Activated CD4-positive, alpha-beta T cell treated with anti-CD3 and anti-CD28 coated beads for 1 hour (primary cell): ENCODE measurements around the gene FLVCR1.
A peak's percentile ranks its signal among the peaks of the same experiment; 100 is the strongest.
"Not testable (repeated sequence)": the region's sequence is repeated elsewhere in the genome, so short reads cannot be mapped to it uniquely, and the experiment has no call there.

Experiments used
- DNase-seq: peaks from one replicate; pipeline ENCODE4 v3.0.0-alpha.2; 2020

The FLVCR1 gene

GRCh38 chr1:212857992-212858460 lies at the start of gene FLVCR1:
Gene FLVCR1 (plus strand): TSS chr1:212858275. CDS start chr1:212858453, 178 bp downstream.
- peak; percentile 77 for DNase-seq

GRCh38 chr1:212814537-212815334 lies 43.3 kb upstream of the FLVCR1 start:
- DNase-seq = no peak

- DNase-seq = no peak
Measured at GRCh38 chr1:212816567-212817278, 41.4 kb upstream of the FLVCR1 start.

GRCh38 chr1:212819726-212820125 lies 38.3 kb upstream of the FLVCR1 start:
- no peak for DNase-seq

- DNase-seq = no peak
Measured at GRCh38 chr1:212820969-212821368, 37.1 kb upstream of the FLVCR1 start.

GRCh38 chr1:212822956-212823355 lies 35.1 kb upstream of the FLVCR1 start:
- DNase-seq = no peak

- no peak for DNase-seq
Measured at GRCh38 chr1:212824201-212824600, 33.9 kb upstream of the FLVCR1 start.

DNA sequence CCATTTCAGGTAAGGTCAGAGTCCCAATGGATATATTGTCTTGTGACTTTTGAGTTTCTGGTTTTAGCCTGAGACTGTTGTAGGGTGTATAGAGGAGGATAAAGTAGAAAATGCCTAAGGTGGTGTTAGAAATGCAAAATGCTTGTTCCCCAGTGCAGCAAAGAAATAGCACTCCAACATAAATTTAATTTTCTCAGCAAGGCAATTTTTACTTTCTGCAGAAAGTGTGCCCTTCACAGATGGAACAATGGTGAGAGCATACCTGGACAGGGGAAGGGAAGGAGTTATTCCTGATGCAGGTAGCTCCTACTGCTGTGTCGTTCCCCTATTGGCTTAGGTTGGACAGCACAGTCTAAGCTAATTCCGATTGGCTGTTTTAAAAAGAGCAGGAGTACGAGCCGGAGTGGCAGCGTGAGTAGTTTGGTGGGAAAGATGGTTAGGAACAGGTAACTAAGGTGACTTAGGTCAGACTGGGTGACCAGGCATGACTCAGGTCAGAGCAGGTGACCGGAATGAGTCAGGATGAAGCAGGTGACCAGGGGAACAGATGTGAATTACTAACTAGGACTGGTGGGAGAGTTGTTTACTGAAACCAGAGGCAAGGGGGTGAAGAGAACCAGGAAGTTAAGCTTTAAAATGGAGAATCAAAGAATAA lies 32.1 kb upstream of the FLVCR1 start:
- DNase-seq = no peak

GRCh38 chr1:212827171-212827776 lies 30.8 kb upstream of the FLVCR1 start:
- DNase-seq = no peak

DNA sequence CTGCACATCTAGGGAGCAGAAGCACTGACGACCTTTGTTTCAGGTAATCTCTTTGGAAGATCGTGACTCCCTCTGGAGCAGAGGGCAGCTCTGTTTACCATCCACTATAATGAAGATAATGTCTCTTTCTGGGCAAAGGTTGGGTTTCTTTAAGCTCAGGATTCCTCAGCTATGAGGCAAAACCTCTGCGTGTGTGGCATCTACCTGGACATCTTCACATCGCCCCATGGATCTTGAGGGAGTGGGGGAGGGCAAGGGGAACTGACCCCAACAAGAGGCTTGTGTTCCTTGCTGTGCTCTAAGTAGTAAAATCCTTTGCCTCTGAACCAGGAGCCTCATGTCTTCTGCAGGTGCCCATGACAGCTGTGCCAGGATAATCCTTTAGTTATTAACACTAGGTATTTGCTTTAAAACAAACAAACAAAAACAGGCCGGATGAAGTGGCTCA lies 30.2 kb upstream of the FLVCR1 start:
- no peak for DNase-seq

DNA sequence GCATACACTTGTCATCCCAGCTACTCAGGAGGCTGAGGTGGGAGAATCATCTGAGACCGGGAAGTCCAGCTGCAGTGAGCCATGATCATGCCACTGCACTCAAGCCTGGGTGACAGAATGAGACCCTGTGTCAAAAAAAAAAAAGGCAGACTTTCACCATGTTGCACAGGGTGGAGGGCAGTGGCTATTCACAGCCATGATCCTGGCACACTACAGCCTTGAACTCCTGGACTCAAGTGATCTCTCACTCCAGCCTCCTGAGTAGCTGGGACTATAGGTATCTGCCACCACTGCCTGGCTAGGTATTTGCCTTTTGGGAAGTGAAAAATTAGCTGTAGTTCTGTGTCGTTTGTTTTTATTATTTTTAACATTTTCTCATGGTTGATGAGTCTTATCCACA lies 29.7 kb upstream of the FLVCR1 start:
- DNase-seq = no peak

GRCh38 chr1:212833211-212834207 lies 24.6 kb upstream of the FLVCR1 start:
- not testable (repeated sequence) for DNase-seq

- no peak for DNase-seq
Measured at GRCh38 chr1:212838145-212838544, 19.9 kb upstream of the FLVCR1 start.

GRCh38 chr1:212844521-212844920 lies 13.6 kb upstream of the FLVCR1 start:
- not testable (repeated sequence) for DNase-seq

DNA sequence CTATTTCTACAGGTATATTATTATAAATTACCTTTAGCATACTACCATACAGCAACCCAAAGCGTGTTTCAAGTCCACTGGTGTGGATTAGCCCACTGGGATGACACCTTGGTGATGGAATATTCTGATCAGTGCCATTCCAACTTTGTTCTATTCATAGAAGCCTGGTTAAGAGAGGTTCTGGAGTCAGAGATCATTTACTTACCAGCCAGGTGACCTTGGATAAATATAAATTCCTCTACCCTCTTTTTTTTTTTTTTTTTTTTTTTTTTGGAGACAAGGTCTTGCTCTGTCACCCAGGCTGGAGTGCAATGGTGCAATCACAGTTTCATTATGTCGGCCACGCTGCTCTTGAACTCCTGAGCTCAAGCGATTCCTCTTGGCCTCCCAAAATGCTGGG lies 10.5 kb upstream of the FLVCR1 start, which contains the start of gene SPATA45:
TSS of gene SPATA45 (minus strand) at position 101 of the 400 bp plus-strand sequence. CDS start 11,500 bp downstream, outside the sequence.
- DNase-seq = no peak

GRCh38 chr1:212852105-212852688 lies 5.9 kb upstream of the FLVCR1 start:
- DNase-seq = no peak

GRCh38 chr1:212853658-212854057 lies 4.4 kb upstream of the FLVCR1 start:
- DNase-seq = no peak

- no peak for DNase-seq
Measured at GRCh38 chr1:212856755-212857154, 1.3 kb upstream of the FLVCR1 start.

- DNase-seq = no peak
Measured at GRCh38 chr1:212858461-212859265, 588 bp downstream of the FLVCR1 start.
